Frontal cortex (tissue), 4 donors: ENCODE results near the gene ZNF280D. TPM values are rescaled to one million over a fixed set of nuclear protein-coding genes. Genes with fewer than 3 reads are reported as not detected.

ENCODE experiments used
- DNase-seq, 2 donors: peaks; one replicate each; pipeline ENCODE4 v3.0.0; 2012; ENCODE audit warnings: low spot score in 2 of 2
- FAIRE-seq: peaks from 2 replicates; lab custom pipeline; 2012; peaks lifted over from hg19 to GRCh38; lab: Jason Lieb, UNC
- total RNA-seq: library from RNA; depleted of rRNA; stranded (reverse); fragments of >200 nt; gene quantifications from one replicate; pipeline ENCODE4 v1.2.3, GENCODE V29; 2014
- donor health status: control.
- donor health status: control.
- donor health status: control.

Gene ZNF280D
- total RNA-seq, 1 donor from 2014 or later = 113 TPM

- no peak for FAIRE-seq
- DNase-seq = no peak
Measured at GRCh38 chr15:56654624-56655023, 78.7 kb downstream of the ZNF280D start.

DNA sequence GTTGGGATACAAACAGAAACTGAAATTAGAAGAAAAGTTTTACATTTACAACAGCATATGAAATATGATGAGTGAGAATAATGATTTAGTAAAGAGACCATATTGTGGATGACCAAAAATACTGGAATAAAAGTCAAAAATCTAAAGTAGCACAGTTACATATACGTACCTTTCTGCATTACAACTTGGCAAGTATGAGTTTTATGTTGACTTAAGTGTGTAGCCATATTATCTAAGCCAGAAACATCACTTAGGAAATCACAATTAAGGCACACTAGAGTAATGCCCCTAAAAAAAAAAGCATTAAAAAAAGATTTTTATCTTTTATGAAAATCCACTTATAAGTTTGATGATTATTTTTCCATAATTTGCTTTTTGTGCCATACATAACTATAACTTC lies 79.1 kb downstream of the ZNF280D start:
- FAIRE-seq (peak; percentile 17), DNase-seq (no peak)

DNA sequence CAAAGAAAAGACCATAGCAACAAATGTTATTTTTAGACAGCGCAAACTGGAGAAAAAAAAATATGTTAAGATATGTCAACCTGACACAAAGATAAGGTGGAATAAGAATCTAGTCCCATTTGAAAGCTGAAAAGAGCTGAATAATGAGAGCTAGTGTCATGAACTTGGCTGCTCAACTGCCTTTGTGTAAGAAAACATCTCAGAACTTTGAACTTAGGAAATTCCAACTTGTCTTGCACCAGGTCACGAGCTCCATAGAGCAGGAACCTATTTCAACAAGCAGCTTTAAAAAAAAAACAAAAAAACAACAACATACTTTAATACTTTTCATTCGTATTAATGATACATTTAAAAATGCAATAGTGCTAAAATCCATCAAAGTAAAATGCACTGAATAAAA lies 79.5 kb downstream of the ZNF280D start:
- FAIRE-seq = peak; percentile 58
- no peak for DNase-seq

DNA sequence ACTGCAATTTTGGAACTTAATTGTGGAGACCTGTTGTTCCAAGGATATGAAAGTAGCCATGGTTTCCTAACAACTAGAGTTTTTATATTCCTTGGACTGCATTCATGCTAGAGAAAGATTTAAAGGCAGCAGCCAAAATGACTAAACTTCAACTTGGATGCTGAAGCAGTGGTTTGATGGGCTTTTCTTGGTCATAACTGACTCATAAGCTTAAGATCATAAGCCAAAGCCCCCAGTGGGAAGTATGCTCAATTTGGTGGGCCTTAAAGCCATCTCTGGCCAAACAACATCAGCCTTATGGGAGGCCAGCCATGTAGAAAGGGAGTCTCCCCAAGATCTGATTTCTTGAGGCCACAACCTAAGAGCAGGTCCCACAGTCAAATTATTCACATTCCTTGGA lies 80.2 kb downstream of the ZNF280D start:
- FAIRE-seq (no peak), DNase-seq (no peak)

DNA sequence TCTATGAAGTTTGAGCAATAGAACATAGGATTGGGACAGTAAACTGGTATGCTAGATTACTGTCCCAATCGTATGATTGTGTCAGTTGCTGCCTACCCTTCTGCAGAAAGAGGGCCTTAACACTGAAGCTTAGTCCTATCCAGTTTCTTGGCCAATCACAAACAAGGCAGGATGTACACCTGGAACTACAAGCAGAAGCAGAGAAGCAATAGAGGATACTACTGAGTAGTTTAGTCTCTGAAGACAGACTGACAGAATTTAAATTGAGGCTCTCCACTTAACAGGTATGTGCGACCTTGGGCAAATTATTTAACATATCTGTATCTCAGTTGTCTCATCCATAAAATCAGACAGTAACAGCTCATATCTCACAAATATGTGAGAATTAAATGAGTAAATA lies 85.0 kb downstream of the ZNF280D start:
- DNase-seq = no peak

DNA sequence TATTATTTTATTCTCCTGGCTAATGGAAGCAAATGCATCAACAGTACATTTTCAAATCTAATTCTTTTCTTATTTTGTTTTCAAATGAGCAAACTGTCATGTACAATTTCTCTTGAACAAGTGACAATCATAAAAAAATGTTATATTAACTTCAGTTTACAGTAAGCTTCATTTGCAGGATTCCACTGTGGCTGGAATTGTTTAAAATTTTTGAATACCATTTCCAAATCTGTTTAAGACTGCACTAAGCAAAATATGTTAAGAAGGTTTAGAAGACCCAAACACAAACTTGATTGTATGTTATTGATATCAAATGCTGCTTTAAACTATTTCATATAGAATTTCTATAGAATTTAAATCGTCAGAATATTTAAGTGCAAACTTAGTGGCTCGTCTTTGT lies 92.8 kb downstream of the ZNF280D start:
- no peak for DNase-seq
- no peak for FAIRE-seq

More for the DNA sequence above, 85.0 kb downstream of the ZNF280D start:
- FAIRE-seq = no peak

DNA sequence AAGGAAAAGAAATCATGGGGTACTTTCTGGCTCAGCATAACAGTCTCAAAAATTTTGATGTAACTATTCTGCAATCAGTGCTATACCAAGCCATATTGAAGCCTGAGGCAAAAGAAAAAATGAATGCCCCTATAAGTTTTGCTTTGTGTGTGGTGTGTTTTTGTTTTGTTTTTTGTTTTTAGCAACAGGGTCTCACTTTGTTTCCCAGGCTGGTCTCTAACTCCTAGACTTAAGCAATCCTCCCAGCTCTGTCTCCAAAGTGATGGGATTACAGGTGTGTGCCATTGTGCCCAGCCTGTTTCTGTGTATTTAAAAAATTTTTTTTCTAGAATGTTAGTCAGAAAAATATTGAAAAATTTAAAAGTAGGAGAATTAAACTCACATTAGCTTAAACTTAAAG lies 93.2 kb downstream of the ZNF280D start:
- FAIRE-seq = no peak
- DNase-seq = no peak

- no peak for DNase-seq
- FAIRE-seq = no peak
Measured at GRCh38 chr15:56639631-56640030, 93.7 kb downstream of the ZNF280D start.

- DNase-seq (no peak), FAIRE-seq (no peak)
Measured at GRCh38 chr15:56631765-56632164, 101.5 kb downstream of the ZNF280D start.

GRCh38 chr15:56628893-56629532 lies 104.3 kb downstream of the ZNF280D start:
- no peak for FAIRE-seq
- no peak for DNase-seq

DNA sequence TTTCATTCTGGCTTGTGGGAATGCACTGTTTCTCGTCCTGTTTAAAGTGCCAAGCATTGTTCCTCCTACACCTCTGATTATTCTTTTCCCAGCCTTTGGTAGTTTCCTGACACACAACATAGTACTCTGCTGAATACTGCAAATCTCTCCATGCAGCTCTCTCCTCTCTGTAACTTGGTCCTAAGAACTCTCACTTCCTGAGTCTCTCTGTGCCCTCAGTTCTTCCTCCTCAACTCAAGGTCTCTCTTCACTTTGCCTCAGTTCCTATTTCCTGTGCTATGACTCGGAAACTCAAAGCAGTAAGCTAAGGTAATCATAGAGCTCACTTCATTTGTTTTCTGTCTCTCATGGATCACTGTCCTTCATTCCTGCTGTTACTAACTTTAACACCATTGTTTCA lies 113.4 kb downstream of the ZNF280D start:
- FAIRE-seq (no peak), DNase-seq (no peak)

DNA sequence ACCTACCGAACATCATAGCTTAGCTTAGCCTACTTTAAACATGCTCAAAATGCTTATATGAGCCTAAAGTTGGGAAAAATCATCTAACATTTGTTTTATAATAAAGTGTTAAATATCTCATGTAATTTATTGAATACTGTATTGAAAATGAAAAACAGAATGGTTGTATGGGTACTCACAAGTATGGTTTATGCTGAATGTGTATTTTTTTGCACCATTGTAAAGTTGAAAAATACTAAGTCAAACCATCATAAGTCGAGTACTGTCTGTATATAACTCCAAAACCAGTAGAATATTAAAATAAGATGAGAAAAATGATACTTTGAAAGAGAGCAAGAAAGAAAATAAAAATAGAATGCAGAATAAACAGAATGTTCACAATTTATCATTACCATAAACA lies 115.7 kb downstream of the ZNF280D start:
- FAIRE-seq = no peak
- DNase-seq = no peak

DNA sequence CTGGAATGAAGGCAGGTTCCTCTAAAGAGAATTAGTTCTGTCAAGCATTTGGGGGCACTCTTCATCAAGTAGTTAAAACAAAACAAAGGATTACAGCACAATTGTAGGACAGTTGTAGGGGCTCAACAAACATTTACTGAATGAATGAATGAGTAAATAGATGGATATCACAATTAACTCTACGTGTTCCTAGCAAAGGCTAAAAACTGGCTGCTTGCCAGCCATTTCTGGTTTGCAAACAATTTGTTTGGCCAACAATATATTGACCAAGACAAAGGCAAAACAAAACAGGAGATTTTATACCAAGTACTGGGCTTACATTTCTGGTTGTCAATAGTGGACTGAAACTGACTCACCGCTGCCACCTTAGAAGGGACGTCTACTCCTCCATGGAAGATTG lies 116.8 kb downstream of the ZNF280D start:
- DNase-seq = no peak
- FAIRE-seq = no peak

DNA sequence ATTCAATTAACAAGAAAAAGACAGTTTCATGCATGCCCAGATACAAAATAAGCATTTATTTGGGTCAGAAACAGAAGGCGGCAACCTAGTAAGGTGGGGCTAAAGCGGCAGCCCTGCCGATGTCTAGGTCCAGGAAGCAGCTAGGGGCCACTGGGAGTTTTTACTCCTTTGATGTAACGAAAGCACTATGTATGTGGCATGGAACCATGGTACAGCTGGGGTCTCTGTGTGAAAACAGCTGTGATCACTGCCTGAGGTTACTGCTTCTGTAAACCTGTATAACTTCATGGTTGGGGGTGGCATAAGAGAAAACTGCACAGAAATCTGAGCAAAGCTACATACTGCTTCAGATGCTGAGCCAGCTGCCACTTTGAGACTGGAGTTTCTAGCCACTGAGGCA lies 119.5 kb downstream of the ZNF280D start:
- no peak for FAIRE-seq
- DNase-seq = no peak

GRCh38 chr15:56608993-56609392 lies 124.3 kb downstream of the ZNF280D start:
- DNase-seq = no peak
- FAIRE-seq = no peak

DNA sequence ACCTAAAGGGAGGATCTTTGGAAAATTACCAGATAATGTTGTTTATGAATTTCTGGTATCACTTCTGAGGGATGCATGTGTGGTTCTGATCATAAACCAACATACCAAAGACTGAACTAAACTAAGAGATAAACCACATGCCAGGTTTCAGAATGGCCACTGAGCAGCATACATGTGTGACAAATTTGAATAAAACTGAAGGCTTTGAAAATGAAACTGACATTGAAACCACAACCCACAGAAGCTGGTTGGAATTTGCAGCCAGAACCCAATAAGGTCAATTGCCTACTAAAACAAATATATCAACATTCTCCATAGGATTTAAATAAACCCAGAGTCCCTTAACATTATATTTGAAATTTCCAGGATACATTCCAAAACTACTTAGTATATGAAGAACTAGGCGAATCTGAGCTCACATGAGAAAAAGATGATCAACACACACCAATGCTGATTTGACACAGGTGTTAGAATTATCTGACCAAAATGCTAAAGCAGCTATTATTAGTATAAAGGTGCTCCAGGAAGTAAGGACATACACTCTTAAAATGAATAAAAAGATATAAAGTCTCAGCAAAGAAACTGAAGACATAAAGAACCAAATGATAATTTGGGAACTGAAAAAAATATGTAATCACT lies 125.0 kb downstream of the ZNF280D start:
- FAIRE-seq = no peak
- no peak for DNase-seq

DNA sequence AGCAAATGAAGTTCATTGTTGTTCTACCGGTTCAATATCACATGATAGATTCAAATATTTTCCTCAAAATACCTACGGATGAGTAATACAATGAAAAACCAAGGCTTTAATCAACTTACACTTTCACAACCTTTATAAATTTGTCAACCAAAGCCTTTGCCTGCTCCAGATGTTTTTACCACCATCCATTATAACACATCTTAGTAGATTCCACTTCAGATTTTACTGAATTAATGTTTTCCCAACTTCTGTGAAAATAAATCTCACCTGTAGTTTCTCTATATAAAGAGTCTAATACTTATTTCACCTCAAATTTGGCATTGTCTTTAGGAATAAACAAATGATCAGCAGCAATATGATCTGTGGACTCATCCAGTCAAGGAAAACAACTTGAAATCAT lies 131.1 kb downstream of the ZNF280D start:
- DNase-seq (no peak), FAIRE-seq (no peak)

DNA sequence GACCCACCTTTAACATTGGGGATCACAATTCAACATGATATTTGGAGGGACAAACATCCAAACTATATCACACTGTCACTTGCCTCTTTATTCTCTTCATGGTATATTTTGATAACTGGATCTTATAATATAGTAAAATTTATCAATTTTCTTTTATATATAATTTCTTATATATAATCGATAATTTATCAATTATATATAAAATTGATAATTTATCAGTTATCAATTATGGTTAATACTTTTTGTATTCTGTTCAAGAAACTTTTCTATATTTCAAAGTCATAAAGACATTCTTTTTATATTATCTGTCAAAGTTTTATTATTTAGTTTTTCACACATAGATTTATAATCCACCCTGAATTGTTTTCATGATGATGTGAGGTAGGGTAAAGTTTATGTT lies 132.9 kb downstream of the ZNF280D start:
- DNase-seq = no peak
- FAIRE-seq = peak; percentile 98

- no peak for FAIRE-seq
- DNase-seq = no peak
Measured at GRCh38 chr15:56598991-56599390, 134.3 kb downstream of the ZNF280D start.

- no peak for FAIRE-seq
Measured at GRCh38 chr15:56587686-56588085, 145.6 kb downstream of the ZNF280D start.

DNA sequence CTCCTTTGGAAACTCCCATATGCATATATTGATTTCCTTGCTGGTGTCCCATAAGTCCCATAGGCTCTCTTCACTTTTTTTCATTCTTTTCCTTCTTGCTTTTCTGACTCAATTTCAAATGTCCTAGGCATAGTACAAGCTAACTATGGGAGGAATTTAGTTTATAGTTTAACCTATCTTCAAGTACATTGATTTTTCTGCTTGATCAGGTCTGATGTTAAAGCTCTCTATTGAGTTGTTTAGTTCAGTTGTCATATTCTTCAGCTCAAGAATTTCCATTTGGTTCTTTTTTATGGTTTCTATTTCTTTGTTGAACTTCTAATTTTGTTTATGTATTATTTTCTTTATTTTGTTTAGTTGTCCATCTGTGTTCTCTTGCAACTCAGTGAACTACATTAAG lies 147.1 kb downstream of the ZNF280D start:
- no peak for DNase-seq
- FAIRE-seq = no peak

More at GRCh38 chr15:56587686-56588085, 145.6 kb downstream of the ZNF280D start:
- DNase-seq = no peak

- FAIRE-seq = no peak
Measured at GRCh38 chr15:56582785-56583184, 150.5 kb downstream of the ZNF280D start.

More at GRCh38 chr15:56582785-56583184, 150.5 kb downstream of the ZNF280D start:
- DNase-seq = no peak
